ENCODE data around the gene KRTAP2-4. TPM values are rescaled to one million over a fixed set of nuclear protein-coding genes. Genes with fewer than 3 reads are reported as not detected.
"Not testable (repeated sequence)": the region's sequence is repeated elsewhere in the genome, so short reads cannot be mapped to it uniquely, and the experiment has no call there.

KRTAP2-4 gene, protein sequence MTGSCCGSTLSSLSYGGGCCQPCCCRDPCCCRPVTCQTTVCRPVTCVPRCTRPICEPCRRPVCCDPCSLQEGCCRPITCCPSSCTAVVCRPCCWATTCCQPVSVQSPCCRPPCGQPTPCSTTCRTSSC
- total RNA-seq (not detected), polyA plus RNA-seq (not detected)
- long read RNA-seq, donor 1, result 0 reads
- long read RNA-seq, donor 2, result 0 reads
- long read RNA-seq, donor 3, result 0 reads
- long read RNA-seq, donor 4, result 0 reads
- long read RNA-seq, donor 5, result 0 reads
- long read RNA-seq, donor 6, result 0 reads
- long read RNA-seq, donor 7, result 0 reads
- long read RNA-seq, donor 8, result 0 reads
- long read RNA-seq, donor 9, result 0 reads
- long read RNA-seq, donor 10, result 0 reads

DNA sequence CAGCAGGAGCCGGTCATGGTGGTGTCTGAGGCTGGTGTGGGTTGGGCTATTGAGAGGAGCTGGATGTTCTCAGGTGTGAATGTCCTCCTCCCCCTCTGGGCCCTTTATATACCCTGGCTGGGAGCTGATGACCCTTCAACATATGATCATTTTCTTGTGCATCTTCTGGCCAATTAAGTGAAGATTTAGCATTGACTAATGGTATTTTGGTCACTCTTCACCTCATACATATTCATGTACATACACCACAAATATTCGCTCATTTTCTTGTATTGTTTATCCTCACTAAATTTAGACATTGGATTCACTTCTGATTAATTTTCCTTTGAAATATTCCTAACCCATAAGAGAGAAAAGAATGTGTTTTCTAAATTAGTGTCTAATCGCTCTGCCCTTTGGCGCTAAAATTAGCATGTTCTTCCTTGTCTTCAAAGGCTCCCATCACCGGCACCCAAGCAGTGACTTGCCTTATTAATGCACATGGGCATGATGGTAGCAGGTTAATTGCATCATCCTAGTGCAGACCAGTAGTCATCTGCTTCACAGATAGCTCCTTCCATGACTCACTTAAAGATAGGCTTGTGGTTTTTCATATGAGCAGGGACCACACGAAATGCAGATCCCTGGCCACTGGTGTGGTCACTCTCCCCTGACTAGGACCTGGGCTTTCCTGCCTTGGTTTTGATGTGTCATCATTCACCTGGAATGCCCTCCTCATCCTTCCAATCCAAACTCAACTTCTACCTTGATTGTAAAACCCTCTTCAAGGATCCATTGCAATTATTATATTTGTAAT is at the start of gene KRTAP2-4:
TSS of gene KRTAP2-4 (minus strand) at position 51 of the 796 bp plus-strand sequence. CDS start at position 17, 34 bp downstream.
- Histone ChIP-seq H3K9me3 (no peaks in the 10 kb centered on the region), H3K27ac (no peak within 1 kb of the TSS), H3K4me3 (no peak within 1 kb of the TSS), H3K27me3 (no peaks in the 10 kb centered on the region), H3K4me1 (no peaks in the 10 kb centered on the region), H3K36me3 (no peaks in the 10 kb centered on the region)
- intact Hi-C loops (cut with DNase I; ENCODE audit: low total_unique reads), result no loop called here
- TF ChIP-seq POLR2A (IDR thresholded peaks at IDR 0.05), result no peak
- TF ChIP-seq, protein P1, sequence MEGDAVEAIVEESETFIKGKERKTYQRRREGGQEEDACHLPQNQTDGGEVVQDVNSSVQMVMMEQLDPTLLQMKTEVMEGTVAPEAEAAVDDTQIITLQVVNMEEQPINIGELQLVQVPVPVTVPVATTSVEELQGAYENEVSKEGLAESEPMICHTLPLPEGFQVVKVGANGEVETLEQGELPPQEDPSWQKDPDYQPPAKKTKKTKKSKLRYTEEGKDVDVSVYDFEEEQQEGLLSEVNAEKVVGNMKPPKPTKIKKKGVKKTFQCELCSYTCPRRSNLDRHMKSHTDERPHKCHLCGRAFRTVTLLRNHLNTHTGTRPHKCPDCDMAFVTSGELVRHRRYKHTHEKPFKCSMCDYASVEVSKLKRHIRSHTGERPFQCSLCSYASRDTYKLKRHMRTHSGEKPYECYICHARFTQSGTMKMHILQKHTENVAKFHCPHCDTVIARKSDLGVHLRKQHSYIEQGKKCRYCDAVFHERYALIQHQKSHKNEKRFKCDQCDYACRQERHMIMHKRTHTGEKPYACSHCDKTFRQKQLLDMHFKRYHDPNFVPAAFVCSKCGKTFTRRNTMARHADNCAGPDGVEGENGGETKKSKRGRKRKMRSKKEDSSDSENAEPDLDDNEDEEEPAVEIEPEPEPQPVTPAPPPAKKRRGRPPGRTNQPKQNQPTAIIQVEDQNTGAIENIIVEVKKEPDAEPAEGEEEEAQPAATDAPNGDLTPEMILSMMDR (IDR thresholded peaks at IDR 0.05), result no peak
- DNase-seq, result no peak
- WGBS, 5 donors, result 81 to 90% (median 88%) methylated on average over 5 to 6 of the region's 6 CpGs

DNA sequence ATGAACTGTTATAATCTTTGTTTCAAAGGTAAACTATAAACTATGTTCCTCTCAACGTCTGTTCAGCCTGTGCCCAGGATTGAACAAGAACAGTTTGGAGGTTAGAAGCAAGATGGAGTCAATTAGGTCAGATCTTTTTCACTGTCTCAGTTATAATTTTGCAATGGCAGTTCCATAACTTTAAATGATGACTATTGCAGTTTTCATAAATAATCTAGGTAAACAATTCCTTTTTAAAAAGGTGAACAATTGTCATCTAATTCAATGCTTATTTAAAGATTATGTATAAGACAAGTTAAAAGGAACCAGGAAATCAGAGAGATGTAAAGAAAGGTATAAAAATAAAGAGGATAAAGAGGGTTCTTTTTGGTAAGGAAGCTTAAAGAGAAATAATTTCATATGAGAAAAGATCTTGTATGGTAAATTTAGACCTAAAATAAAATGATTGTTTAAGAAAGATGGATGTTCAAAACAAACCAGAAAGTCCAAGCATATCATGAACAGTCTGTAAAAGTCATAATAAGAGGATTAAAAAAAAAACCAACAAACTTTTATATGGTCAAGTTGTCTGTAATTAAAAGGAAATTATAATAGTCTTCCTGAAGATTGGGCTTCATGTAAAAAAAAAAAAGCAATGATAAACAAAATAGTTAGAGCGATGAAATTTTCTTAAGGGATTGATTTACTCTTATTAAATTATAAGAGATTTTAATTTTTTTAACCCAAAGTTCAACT is 45.6 kb upstream of the KRTAP2-4 start:
- Histone ChIP-seq H3K9me3 (no peaks in the 10 kb centered on the region), H3K36me3 (no peaks in the 10 kb centered on the region), H3K4me1 (peaks cover 0 to 5% (median 2%) of the 10 kb centered on the region in 4 donors), H3K4me3 (no peak overlapping the region), H3K27me3 (peaks cover 0 to 15% (median 0%) of the 10 kb centered on the region in 3 donors), H3K27ac (no peak overlapping the region)
- no peak for TF ChIP-seq POLR2A (IDR thresholded peaks at IDR 0.05)
- intact Hi-C loops (cut with DNase I; ENCODE audit: low total_unique reads), result no loop called here
- no peak for DNase-seq
- 58 to 71% (median 62%) methylated on average over 2 of the region's 2 CpGs for WGBS, 5 donors

DNA sequence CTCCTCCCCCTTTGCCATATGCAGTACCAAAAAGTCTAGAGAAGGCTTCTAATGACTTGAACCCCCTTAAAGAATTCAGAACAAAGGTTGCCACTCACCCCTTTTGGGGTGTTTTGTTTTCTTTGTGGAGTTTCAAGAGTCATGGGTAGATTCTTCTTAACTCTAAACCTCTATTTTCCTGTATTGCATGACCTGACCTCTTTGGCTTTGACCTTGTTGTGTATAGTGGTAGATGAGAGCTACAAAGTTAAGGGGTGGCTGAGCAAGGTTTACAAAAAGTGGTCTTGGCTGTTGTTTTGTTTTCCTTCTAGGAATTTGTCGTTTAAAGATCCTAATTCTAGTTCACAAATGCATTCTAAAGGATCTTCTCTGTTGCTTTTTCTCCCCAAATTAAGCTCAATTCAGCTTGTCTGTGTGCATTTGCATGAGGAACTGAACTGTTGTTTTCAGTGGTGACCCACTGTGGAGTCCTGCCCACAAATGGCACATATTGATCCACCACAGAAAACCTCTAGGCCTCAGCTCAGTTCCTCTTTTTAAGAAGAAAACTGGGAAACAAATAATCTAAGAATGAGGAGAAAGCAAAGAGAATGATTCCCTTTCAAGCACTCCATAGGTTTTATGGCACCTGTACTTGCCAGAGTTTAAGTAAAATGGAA is 43.2 kb upstream of the KRTAP2-4 start:
- 0 to 41% (median 22%) methylated on average over 1 of the region's 1 CpG for WGBS, 5 donors
- H3K27ac ChIP-seq; H3K4me1 ChIP-seq; H3K27me3 ChIP-seq; H3K9me3 ChIP-seq; H3K4me3 ChIP-seq; H3K36me3 ChIP-seq; DNase-seq; intact Hi-C loops (cut with DNase I; ENCODE audit: low total_unique reads): not testable (repeated sequence)

DNA sequence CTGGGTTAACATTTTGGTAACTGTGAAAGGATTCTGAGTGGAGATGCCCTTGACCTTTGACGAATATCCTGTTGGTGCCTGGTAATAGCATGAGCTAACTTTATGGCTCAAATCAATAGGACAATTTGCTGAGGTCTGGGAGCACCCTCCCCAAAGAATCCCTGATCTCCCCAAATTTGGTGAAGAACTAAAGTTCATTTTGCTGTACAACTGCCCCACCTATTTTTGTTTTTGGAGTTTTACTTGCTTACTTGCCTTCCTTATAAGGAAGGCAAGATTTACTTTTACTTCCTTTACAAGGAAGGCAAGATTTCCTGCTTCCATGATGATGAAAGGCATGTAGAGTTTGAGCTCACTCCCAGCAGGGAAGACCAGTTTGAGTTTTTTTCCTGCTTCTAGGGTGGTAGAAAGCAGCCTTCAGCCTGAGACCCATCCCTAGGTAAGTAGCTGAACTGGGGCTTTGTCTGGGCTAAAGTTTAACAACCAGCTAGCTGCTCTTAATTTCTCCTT is 42.3 kb upstream of the KRTAP2-4 start:
- Histone ChIP-seq H3K36me3 (no peaks in the 10 kb centered on the region), H3K9me3 (no peaks in the 10 kb centered on the region), H3K4me1 (peaks cover 0 to 5% (median 2%) of the 10 kb centered on the region in 4 donors), H3K4me3 (no peak overlapping the region), H3K27me3 (peaks cover 0 to 5% (median 0%) of the 10 kb centered on the region in 3 donors), H3K27ac (no peak overlapping the region)
- TF ChIP-seq, protein P1 (IDR thresholded peaks at IDR 0.05), result no peak
- no peak for TF ChIP-seq EP300 (IDR thresholded peaks at IDR 0.05)
- no peak for TF ChIP-seq POLR2AphosphoS5 (IDR thresholded peaks at IDR 0.05)
- TF ChIP-seq POLR2A (IDR thresholded peaks at IDR 0.05), result no peak
- 34 to 63% (median 48%) methylated on average over 1 of the region's 1 CpG for WGBS, 5 donors
- no peak for DNase-seq
- intact Hi-C loops (cut with DNase I; ENCODE audit: low total_unique reads), result no loop called here

DNA sequence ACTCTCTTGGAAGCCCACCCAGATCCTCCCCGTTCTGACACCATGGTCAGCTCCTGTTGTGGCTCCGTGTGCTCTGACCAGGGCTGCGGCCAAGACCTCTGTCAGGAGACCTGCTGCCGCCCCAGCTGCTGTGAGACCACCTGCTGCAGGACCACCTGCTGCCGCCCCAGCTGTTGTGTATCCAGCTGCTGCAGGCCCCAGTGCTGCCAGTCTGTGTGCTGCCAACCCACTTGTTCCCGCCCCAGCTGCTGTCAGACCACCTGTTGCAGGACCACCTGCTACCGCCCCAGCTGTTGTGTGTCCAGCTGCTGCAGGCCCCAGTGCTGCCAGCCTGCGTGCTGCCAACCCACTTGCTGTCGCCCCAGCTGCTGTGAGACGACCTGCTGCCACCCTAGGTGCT is 39.7 kb upstream of the KRTAP2-4 start, which contains the start of gene KRTAP4-9:
TSS of gene KRTAP4-9 (plus strand) at position 43 of the 400 bp plus-strand sequence. CDS start at position 43, 0 bp downstream.
- H3K4me1 ChIP-seq; H3K36me3 ChIP-seq; H3K9me3 ChIP-seq; H3K27ac ChIP-seq; intact Hi-C loops (cut with DNase I; ENCODE audit: low total_unique reads); H3K27me3 ChIP-seq; H3K4me3 ChIP-seq; DNase-seq: not testable (repeated sequence)
- WGBS, 5 donors, result 69 to 77% (median 76%) methylated on average over 6 to 10 of the region's 10 CpGs

DNA sequence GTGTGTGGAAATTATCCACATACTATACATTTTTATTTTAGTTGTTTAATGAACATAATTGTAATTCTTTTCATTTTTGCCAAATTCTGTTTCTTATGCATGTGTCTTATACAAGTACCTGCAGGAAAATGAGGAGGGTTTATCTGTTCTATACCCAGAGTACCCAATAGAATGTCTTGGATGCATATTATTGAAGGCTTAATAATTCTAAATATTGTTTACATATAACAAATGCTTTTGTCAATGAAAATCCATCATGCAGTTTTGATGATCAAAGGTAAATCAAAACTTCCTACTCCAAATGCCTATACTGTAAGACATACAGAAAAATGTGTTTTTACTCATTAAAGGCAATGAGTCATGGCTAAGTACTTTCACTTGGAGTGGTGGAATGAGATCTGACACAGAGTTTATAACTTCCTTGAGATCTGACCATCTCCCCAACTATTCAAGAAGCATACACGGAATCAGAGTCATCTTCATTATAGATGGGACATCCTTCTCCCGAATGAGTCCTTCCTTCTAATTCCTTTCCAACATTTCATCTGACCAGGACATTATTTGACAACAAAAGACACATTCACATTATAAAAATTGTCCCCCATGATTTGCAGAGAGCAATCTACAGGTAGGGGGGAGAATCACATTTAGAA is 38.8 kb upstream of the KRTAP2-4 start:
- H3K36me3 ChIP-seq; DNase-seq; intact Hi-C loops (cut with DNase I; ENCODE audit: low total_unique reads); H3K27me3 ChIP-seq; H3K9me3 ChIP-seq; H3K4me3 ChIP-seq; H3K4me1 ChIP-seq; H3K27ac ChIP-seq: not testable (repeated sequence)
- 79 to 90% (median 86%) methylated on average over 2 of the region's 2 CpGs for WGBS, 5 donors

Data from stomach (tissue), 19 donors.